Measurements from ENCODE around the gene KCNA10.
"Not testable (repeated sequence)": the region's sequence is repeated elsewhere in the genome, so short reads cannot be mapped to it uniquely, and the experiment has no call there.

The KCNA10 gene

DNA sequence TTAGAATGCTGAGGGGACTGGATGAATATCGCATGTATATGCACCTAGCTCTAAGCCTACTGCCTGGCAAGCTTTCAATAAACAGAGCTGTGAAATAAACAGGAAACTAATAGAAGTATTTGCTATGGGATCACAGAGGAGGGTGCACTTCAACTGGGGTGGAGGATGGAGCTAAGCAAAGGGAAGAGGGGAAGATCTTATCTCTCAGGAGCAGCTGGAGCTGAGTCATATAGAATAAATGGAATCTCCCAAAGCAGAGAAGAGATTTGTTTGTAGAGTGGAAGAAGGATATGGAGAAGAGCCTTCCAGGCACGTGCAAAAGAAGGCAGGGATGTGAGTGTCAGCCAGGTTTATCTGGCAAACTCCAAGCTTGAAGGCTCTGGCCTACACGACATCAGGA lies 17.0 kb upstream of the KCNA10 start:
- no peak for DNase-seq (ENCODE audit: low read depth in 1 of 2, low spot score in 1 of 2)

DNA sequence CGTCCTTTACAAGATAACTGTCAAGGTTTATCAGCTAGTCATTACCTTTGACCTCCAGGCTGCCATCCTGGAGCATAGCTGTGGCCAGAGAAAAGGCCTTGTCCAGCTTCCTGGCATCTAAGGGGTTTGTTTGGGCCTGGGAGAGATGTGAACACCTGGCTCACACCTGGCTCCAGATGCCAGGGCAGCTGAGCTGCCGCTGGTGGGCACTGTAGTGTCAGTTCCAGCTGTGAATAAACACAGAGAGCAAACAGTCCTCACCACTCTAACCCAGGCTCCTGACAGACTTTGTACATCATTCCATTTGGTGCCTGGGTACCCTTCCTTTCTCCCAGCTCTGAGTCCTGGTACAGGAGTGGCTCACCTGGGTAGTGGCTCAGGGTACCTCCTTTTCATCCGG lies 14.3 kb upstream of the KCNA10 start:
- DNase-seq (ENCODE audit: low read depth in 1 of 2, low spot score in 1 of 2): no peak

DNA sequence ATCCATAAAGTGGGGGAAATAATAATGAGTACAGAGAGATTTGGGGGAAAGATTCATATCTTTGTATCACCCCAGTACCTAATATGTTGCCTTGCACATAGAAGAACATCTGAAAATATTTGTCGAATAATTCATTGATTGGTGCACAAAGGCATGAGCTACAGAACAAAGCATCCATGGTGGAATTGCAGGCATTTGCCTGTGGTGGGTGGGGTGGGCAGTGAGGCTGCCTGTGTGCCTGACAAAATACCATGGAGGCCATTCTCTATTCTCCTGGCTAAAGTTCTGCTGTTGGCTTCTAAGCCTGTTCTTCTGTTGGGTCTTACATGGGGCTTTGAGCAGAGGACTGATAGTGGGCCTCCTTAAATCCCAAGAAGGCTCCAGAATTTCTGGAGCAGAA lies 10.0 kb upstream of the KCNA10 start:
- no peak for DNase-seq (ENCODE audit: low read depth in 1 of 2, low spot score in 1 of 2)

DNA sequence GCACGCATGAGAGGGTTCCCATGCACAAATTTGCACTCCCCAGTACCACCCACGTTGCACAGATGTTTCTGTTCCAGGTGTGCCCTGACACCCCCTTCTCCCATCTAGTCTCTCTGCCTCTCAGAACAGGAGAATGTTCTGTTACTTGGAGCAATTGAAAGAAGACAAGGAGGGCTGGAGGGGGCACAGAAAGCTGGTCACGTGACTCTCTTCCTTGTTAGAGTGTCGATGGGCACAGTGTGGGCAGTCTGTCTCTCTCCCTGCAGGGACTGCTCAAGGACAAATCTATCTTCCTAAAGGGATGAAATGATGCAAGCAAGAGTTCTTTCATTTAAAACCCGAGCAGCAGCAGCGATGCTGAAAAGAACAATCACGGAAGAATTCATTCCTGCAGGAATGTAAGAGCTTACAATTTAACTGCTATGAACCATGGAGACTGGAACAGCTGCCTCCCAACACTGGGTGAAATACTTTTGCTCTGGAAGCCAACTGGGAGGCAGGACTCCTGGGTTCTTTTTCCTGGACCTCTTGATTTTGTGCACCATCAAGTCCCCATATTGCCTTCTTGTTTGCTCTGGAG lies 7.3 kb upstream of the KCNA10 start:
- no peak for DNase-seq (ENCODE audit: low read depth in 1 of 2, low spot score in 1 of 2)

GRCh38 chr1:110525249-110525595 lies 6.2 kb upstream of the KCNA10 start:
- no peak for DNase-seq (ENCODE audit: low read depth in 1 of 2, low spot score in 1 of 2)

DNA sequence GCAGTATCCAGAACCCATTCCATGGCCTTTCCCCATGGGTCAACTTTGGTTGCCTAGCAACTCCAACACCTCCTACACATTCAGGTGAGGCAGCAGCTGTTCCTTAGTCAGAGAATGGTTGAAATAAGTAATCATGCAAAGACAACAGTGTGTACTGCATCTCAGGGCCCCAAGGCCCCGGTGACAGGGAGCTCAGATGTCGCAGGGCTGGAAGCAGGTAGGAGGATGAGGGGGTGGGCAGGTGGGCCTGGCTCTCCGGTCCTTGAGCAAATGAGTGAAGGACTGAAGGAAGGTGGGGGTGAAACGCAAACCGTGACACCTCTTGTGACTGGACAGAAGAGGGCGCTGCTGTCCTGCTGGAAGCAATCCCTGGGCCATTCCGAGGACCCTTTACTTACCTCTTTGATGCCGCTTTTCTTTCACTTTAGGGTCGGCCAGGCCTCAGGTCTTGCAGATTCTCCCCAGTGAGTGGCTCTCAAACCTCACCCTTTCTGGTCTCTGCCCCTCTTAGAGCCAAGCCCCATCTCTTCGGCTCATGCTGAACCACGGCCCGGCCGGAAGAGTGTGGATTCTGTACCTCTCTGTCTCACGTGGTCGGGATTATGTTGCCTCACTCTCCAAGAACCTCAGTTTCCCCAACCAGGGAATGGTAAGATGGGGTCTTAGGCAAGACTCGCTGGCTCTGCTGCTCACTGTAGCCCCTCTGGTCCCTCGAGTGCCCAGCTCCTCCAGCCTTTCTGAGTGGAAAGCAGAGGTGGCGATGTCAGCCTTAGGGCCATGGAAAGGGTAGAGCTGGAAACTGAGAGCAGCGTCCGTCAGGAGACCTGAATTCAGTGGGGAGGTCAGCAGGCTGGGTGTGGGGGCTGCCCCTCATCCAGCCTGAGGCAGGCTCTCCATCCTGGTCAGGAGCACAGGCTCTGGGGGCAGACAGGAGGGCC lies 5.6 kb upstream of the KCNA10 start:
- DNase-seq (ENCODE audit: low read depth in 1 of 2, low spot score in 1 of 2): peak; percentile 26 to 43

GRCh38 chr1:110523011-110523410 lies 4.0 kb upstream of the KCNA10 start:
- DNase-seq (ENCODE audit: low read depth in 1 of 2, low spot score in 1 of 2): no peak

GRCh38 chr1:110522560-110522959 lies 3.6 kb upstream of the KCNA10 start:
- no peak for DNase-seq (ENCODE audit: low read depth in 1 of 2, low spot score in 1 of 2)

DNA sequence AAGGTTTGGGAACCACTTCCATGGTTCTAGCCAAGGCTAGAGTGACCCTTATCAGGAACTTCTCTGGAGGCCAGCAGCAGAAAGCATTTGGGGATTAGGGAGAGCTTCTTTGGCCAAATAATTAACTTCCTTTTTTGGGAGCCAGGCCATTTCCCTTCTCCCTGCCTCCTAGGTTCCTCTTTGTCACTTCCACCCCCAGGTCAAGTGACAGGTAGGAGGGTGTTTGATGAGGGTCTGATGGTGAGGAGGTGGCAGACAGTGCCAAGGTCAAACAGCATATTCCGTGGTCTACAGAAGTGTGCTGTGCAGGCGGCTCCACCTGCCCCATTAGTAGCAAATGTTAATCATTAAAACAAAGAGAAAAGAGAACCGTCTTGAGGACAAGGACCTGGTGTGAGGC lies 1.9 kb upstream of the KCNA10 start:
- DNase-seq (ENCODE audit: low read depth in 1 of 2, low spot score in 1 of 2): no peak

GRCh38 chr1:110515891-110516290 lies 3.1 kb downstream of the KCNA10 start:
- DNase-seq (ENCODE audit: low read depth in 1 of 2, low spot score in 1 of 2): no peak

- no peak for DNase-seq (ENCODE audit: low read depth in 1 of 2, low spot score in 1 of 2)
Observed at GRCh38 chr1:110515041-110515440, 3.9 kb downstream of the KCNA10 start.

DNA sequence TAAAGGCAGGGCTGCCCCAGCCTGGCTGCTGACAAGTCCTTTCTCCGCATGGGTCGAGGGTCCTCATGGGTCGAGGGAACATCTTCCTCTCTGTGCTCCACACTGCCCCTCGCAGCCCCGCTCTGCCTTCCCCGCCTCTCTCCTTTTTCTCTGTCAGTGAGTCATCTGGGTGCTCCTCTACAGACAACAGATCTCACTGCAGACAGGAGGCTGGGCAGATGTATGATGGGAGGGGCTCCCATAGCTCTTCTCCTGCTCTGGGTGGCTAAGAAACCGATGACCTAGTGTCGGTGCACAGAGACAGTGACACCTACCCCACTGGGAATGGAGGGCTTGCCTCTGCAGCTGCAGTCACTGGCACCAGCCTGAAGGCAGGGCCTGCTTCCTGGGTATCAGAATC lies 5.5 kb downstream of the KCNA10 start:
- no peak for DNase-seq (ENCODE audit: low read depth in 1 of 2, low spot score in 1 of 2)

GRCh38 chr1:110511436-110511835 lies 7.5 kb downstream of the KCNA10 start:
- DNase-seq (ENCODE audit: low read depth in 1 of 2, low spot score in 1 of 2): no peak

DNA sequence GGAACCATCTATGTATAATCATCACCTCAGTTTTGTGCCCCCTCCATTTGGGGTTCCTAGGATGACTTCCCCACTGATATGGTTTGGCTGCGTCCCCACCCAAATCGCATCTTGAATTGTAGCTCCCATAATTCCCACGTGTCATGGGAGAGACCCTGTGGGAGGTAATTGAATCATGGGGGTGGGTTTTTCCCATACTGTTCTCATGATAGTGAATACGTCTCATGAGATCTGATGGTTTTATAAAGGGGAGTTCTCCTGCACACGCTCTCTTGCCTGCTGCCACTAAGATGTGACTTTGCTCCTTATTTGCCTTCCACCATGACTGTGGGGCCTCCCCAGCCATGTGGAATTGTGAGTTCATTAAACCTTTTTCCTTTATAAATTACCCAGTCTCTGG lies 8.1 kb downstream of the KCNA10 start:
- DNase-seq (ENCODE audit: low read depth in 1 of 2, low spot score in 1 of 2): not testable (repeated sequence)

- DNase-seq (ENCODE audit: low read depth in 1 of 2, low spot score in 1 of 2): no peak
Observed at GRCh38 chr1:110509655-110510054, 9.3 kb downstream of the KCNA10 start.

DNA sequence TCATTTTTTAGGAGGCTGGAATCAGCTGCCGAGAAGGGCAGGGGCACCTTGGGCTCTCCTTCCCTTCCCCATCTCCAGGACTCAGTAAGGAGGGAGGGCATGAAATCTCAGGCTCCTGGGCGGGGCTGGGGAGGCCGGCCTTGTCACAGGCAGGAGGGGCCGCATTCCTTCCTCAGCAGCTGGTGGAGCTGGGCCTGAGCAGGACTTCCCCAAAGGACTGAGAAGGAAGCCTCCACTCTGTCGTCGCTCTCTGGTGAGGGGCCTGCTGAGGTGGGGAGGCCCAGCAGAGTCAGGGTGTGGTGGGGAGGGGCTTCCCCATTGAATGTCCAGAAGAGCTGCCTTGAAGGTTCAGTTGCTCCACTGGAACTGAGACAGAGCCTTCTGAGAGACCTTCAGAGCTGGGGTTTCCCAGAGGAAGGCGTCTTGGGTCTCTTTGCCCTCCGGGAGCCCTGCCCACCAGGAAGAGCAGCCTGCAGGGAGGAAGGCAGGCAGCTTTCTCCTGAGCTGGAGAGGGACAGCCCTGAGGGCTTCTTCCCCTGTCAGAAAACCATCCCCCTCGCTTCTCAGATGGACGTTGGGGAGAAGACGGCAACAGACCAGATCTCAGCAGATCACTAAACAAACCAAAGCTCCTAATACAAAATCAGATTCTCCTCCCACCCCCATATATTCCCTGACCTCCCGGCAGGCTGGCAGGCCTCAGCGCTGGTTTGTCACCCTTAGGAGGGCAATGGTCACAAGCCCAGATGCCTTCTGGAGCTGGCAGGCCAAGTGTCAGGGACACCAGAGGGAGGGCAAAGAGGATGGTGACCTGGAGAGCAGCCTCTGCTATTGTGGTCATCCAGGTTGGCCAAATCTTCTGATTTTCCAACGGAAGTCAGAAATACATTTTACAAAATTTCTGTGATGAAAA lies 10.7 kb downstream of the KCNA10 start:
- DNase-seq (ENCODE audit: low read depth in 1 of 2, low spot score in 1 of 2): no peak

- no peak for DNase-seq (ENCODE audit: low read depth in 1 of 2, low spot score in 1 of 2)
Observed at GRCh38 chr1:110506541-110506940, 12.4 kb downstream of the KCNA10 start.

GRCh38 chr1:110505596-110505995 lies 13.4 kb downstream of the KCNA10 start:
- no peak for DNase-seq (ENCODE audit: low read depth in 1 of 2, low spot score in 1 of 2)

DNA sequence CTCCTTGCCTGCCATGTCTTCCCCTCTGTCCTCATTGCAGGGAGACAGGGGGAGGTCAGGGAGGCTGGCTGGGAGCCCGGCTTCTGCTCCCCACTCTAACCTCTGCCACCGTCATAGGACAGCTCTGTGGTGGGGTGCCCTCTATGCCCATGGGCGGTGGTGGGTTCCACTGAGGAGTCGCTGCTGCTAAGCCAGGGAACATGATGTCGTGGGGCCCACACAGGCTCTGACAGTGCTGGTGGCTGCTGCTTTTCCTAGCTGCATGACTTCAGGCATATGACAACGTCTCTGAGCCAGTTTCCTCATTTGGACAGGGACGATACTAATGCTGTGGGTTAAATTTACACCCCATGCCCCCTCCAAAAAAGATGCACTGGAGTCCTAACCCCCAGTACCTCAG lies 14.7 kb downstream of the KCNA10 start:
- DNase-seq (ENCODE audit: low read depth in 1 of 2, low spot score in 1 of 2): no peak

GRCh38 chr1:110503471-110503870 lies 15.5 kb downstream of the KCNA10 start:
- DNase-seq (ENCODE audit: low read depth in 1 of 2, low spot score in 1 of 2): no peak

GRCh38 chr1:110502402-110503151 lies 16.4 kb downstream of the KCNA10 start:
- no peak for DNase-seq (ENCODE audit: low read depth in 1 of 2, low spot score in 1 of 2)

Data from activated CD4-positive, alpha-beta T cell treated with anti-CD3 and anti-CD28 coated beads, Interleukin-2, amount 50 U/mL, for 24 hours (primary cell).